ENCODE data around the gene LRP1B. TPM values are rescaled to one million over a fixed set of nuclear protein-coding genes. Genes with fewer than 3 reads are reported as not detected.

The LRP1B gene
- total RNA-seq, 1 donor from 2014 or later, result 0.54 TPM

DNA sequence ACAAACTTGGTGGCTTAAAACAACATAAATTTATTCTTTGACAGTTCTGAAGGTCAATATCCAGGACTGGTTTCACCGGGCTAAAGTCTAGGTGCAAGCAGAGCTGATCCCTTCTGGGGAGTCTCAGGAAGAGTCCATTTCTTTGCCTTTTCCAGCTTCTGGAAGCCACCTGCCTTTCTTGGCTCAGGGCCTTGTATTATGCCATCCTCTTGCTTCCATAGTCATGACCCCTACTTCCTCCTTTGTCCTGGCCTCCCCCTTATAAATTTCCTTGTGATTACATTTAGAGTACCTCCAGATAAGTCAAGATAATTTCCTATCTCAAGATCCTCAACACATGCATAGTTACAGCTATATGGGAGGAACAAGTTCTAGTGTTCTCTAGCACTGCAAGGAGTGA, 1089.5 kb downstream of the LRP1B start:
- no peak for DNase-seq (ENCODE audit: low read depth, low spot score)
- H3K27me3 Mint-ChIP-seq (ENCODE audit: low read depth), result no peaks in the 10 kb centered on the region
- peaks cover under 1% of the 10 kb centered on the region for H3K4me1 Mint-ChIP-seq
- H3K9me3 Mint-ChIP-seq, result peaks cover 4% of the 10 kb centered on the region
- no peak overlapping the region for H3K4me3 Mint-ChIP-seq
- TF ChIP-seq, protein P1, sequence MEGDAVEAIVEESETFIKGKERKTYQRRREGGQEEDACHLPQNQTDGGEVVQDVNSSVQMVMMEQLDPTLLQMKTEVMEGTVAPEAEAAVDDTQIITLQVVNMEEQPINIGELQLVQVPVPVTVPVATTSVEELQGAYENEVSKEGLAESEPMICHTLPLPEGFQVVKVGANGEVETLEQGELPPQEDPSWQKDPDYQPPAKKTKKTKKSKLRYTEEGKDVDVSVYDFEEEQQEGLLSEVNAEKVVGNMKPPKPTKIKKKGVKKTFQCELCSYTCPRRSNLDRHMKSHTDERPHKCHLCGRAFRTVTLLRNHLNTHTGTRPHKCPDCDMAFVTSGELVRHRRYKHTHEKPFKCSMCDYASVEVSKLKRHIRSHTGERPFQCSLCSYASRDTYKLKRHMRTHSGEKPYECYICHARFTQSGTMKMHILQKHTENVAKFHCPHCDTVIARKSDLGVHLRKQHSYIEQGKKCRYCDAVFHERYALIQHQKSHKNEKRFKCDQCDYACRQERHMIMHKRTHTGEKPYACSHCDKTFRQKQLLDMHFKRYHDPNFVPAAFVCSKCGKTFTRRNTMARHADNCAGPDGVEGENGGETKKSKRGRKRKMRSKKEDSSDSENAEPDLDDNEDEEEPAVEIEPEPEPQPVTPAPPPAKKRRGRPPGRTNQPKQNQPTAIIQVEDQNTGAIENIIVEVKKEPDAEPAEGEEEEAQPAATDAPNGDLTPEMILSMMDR (conservative IDR thresholded peaks at IDR 0.05), result no peak
- no peaks in the 10 kb centered on the region for H3K36me3 Mint-ChIP-seq (ENCODE audit: low read depth)
- H3K27ac Mint-ChIP-seq (ENCODE audit: unreplicated experiment), result no peak overlapping the region

DNA sequence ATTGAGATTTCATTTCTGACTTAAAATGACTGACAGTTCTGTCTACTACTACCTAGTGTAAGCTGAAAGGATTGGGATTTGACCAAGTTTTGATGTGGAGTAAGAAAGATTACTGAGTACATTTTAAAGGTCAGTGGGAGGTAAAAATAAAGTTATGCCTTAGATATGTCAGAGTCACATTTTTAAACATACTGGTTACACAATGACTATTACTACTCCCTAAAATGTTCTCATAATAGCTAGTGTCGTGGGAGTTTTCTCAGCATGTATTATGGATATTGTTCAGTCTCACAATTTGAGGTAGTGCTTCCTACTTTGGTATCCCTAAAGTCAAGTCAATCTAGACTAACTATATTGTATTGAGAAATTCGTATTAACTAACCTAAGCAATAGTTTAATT, 1092.5 kb downstream of the LRP1B start:
- DNase-seq (ENCODE audit: low read depth, low spot score), result no peak
- no peak overlapping the region for H3K27ac Mint-ChIP-seq (ENCODE audit: unreplicated experiment)
- TF ChIP-seq, protein P1 (conservative IDR thresholded peaks at IDR 0.05), result no peak
- no peak overlapping the region for H3K4me3 Mint-ChIP-seq
- no peaks in the 10 kb centered on the region for H3K36me3 Mint-ChIP-seq (ENCODE audit: low read depth)
- H3K4me1 Mint-ChIP-seq, result peaks cover 6% of the 10 kb centered on the region
- H3K27me3 Mint-ChIP-seq (ENCODE audit: low read depth), result no peaks in the 10 kb centered on the region
- H3K9me3 Mint-ChIP-seq, result peaks cover 4% of the 10 kb centered on the region

DNA sequence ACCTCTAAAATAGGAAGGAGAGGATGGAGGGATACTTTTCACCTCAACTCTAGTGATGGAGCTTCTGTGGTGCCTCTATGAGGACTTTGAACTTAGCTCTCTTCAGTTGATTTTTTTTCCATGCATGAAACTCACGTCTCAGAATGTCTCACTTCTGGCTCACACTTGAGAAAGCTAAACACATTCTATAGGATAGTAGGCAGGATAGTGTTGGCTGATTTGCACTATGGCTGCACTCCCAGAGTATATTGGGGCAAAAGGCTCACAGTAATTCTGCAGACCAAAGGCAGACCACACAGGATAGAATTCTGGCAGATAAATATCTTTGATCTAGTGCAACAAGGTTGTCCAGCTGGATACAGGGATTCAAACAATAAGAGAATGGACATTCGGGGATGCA, 1093.5 kb downstream of the LRP1B start:
- H3K36me3 Mint-ChIP-seq (ENCODE audit: low read depth), result no peaks in the 10 kb centered on the region
- no peaks in the 10 kb centered on the region for H3K27me3 Mint-ChIP-seq (ENCODE audit: low read depth)
- peaks cover under 1% of the 10 kb centered on the region for H3K9me3 Mint-ChIP-seq
- peaks cover 6% of the 10 kb centered on the region for H3K4me1 Mint-ChIP-seq
- TF ChIP-seq, protein P1 (conservative IDR thresholded peaks at IDR 0.05), result no peak
- DNase-seq (ENCODE audit: low read depth, low spot score), result no peak
- H3K27ac Mint-ChIP-seq (ENCODE audit: unreplicated experiment), result no peak overlapping the region
- H3K4me3 Mint-ChIP-seq, result no peak overlapping the region

DNA sequence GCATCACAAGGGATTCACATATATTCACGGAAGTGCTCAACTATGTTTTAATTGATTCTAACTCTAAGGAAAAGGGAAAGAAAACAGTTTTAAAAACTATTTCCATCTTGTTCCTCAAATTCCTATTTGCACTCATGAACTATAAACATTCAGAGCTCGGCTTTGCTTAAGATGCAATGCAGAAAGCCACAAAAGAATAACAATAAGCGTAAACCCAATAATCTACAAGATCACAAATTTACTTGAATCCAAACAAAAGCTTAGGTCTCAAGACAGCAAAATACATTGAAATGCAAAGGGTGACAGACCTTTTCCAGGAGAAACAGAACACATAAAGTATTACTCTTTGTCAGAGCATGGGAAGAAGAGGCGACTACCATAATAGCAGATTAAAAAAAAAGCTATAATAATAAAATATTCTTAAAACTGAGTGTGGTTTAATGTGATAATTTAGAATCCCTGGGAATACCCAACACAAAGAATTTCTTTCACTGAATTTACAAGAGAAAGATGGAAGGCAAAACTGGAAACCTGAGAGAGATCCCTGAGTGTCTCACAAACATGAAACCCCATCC, 1094.9 kb downstream of the LRP1B start:
- Mint-ChIP-seq H3K36me3 (ENCODE audit: low read depth) (no peaks in the 10 kb centered on the region), H3K27ac (ENCODE audit: unreplicated experiment) (no peak overlapping the region)

DNA sequence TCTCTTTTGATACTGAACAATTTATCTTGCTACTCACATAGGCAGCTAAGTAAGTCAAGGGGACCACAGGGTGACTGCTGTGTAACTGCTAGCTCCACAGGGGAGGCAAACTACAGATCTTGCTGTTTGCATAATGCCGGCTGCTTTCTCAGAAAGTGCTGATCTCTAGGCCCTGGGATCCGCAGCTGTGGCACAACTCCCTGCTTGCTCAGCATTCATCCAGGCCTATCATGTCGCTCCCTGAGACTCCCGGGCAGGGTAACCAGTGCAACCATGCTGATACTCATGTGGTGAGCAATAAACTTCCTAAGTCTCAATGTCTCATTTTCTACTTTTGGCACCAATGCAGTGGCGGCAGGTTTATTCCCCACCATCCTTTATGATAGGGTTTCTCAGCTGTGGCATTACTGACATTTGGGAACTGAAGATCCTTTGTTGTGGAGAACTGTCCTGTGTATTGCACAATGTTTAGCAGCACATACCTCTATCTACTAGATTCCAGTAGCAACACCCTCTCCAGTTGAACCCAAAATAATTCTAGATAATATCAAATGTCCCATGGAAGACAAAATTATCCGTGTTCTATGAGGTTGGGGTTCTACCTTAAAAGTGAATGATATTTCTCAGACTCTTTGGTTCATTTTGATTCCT, 1101.3 kb downstream of the LRP1B start:
- DNase-seq (ENCODE audit: low read depth, low spot score), result no peak
- H3K4me3 Mint-ChIP-seq, result no peak overlapping the region
- H3K27ac Mint-ChIP-seq (ENCODE audit: unreplicated experiment), result no peak overlapping the region
- H3K4me1 Mint-ChIP-seq, result no peaks in the 10 kb centered on the region
- H3K9me3 Mint-ChIP-seq, result peaks cover 7% of the 10 kb centered on the region
- H3K27me3 Mint-ChIP-seq (ENCODE audit: low read depth), result no peaks in the 10 kb centered on the region
- TF ChIP-seq, protein P1 (conservative IDR thresholded peaks at IDR 0.05), result no peak
- H3K36me3 Mint-ChIP-seq (ENCODE audit: low read depth), result no peaks in the 10 kb centered on the region

More for the DNA sequence above, 1094.9 kb downstream of the LRP1B start:
- H3K27me3 Mint-ChIP-seq (ENCODE audit: low read depth), result no peaks in the 10 kb centered on the region
- DNase-seq (ENCODE audit: low read depth, low spot score), result no peak
- H3K9me3 Mint-ChIP-seq, result no peaks in the 10 kb centered on the region
- no peak overlapping the region for H3K4me3 Mint-ChIP-seq
- TF ChIP-seq, protein P1 (conservative IDR thresholded peaks at IDR 0.05), result no peak
- H3K4me1 Mint-ChIP-seq, result peaks cover 6% of the 10 kb centered on the region

Data from neural crest cell (in vitro differentiated cells).